Stimulated activated CD4-positive, alpha-beta T cell treated with anti-CD3 and anti-CD28 coated beads, Interleukin-2, amount 100 ng/mL, for 48 hours (primary cell): ENCODE measurements around the gene RBM5.

Experiments used
- DNase-seq, 2 donors: peaks; one replicate each; pipeline ENCODE4 v3.0.0-alpha.2; 2020

RBM5 gene

GRCh38 chr3:50122071-50122470 is 33.4 kb downstream of the RBM5 start:
- DNase-seq: no peak

- no peak for DNase-seq
Observed at GRCh38 chr3:50122661-50123391, 34.1 kb downstream of the RBM5 start.

- DNase-seq: no peak
Observed at GRCh38 chr3:50123394-50124051, 34.8 kb downstream of the RBM5 start.

- no peak for DNase-seq
Observed at GRCh38 chr3:50124052-50124799, 35.5 kb downstream of the RBM5 start.

- DNase-seq: no peak
Observed at GRCh38 chr3:50124800-50125178, 36.1 kb downstream of the RBM5 start.

- no peak for DNase-seq
Observed at GRCh38 chr3:50125541-50126286, 37.0 kb downstream of the RBM5 start.

- no peak for DNase-seq
Observed at GRCh38 chr3:50126287-50127211, 37.8 kb downstream of the RBM5 start.

- no peak for DNase-seq
Observed at GRCh38 chr3:50127251-50127691, 38.6 kb downstream of the RBM5 start.

- DNase-seq: no peak
Observed at GRCh38 chr3:50128001-50128400, 39.3 kb downstream of the RBM5 start.

- no peak for DNase-seq
Observed at GRCh38 chr3:50130436-50130835, 41.7 kb downstream of the RBM5 start.

- no peak for DNase-seq
Observed at GRCh38 chr3:50132421-50133282, 43.9 kb downstream of the RBM5 start.

- no peak for DNase-seq
Observed at GRCh38 chr3:50133283-50133615, 44.5 kb downstream of the RBM5 start.

GRCh38 chr3:50134367-50134766 is 45.6 kb downstream of the RBM5 start:
- no peak for DNase-seq

GRCh38 chr3:50135964-50136363 is 47.2 kb downstream of the RBM5 start:
- no peak for DNase-seq

- DNase-seq: no peak
Observed at GRCh38 chr3:50136714-50137405, 48.1 kb downstream of the RBM5 start.

- DNase-seq: no peak
Observed at GRCh38 chr3:50137531-50137930, 48.8 kb downstream of the RBM5 start.

GRCh38 chr3:50138266-50139200 is 49.8 kb downstream of the RBM5 start:
- DNase-seq: no peak

GRCh38 chr3:50139308-50139707 is 50.6 kb downstream of the RBM5 start:
- no peak for DNase-seq

- DNase-seq: no peak
Observed at GRCh38 chr3:50139718-50140423, 51.2 kb downstream of the RBM5 start.
